ENCODE results near the gene ADGRE1.
"Not testable (repeated sequence)": the region's sequence is repeated elsewhere in the genome, so short reads cannot be mapped to it uniquely, and the experiment has no call there.

Gene ADGRE1

GRCh38 chr19:6887316-6887715, at the start of gene ADGRE1:
TSS of gene ADGRE1 (plus strand) at chr19:6887579. CDS start at chr19:6887609, 30 bp downstream.
- DNase-seq = no peak

DNA sequence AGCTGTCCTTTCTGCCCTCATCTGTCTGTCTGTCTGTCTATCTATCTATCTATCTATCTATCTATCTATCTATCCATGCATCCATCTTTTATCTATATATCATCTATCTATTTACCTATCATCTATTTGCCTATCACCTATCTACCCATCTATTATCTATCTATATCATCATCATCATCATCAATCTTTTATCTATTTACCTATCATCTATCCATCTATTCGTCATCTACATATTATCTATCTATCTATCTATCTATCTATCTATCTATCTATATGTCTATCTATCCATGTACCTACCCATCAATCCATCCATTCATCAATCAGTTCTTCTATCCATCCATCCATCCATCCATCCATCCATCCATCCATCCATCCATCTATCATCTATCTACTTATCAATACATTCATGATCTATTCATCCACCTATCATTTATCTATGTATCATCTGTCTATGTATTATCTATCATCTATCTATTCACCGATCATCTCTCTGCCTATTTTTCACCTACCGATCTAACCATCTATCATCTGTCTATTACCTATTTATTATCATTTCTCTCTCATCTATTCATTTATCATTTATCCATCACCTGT, 49.2 kb upstream of the ADGRE1 start:
- no peak for DNase-seq

- no peak for DNase-seq
Measured at GRCh38 chr19:6842871-6843607, 44.3 kb upstream of the ADGRE1 start.

DNA sequence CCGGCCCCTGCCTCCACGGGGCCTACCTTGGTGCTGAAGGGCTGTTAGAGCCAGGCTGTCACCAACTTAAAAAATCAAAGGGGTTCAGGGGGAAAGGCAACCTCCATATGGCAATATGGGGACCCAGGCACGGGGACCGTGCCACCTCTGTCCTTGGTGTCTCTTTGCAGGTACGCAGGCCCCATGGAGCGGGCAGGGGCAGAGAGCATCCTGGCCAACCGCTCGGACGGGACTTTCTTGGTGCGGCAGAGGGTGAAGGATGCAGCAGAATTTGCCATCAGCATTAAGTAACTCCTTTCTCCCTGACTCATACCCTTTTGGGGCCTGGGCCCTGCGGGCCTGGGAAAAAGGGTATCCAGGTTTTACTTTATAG, 39.6 kb upstream of the ADGRE1 start:
- DNase-seq = no peak

GRCh38 chr19:6848986-6849385, 38.4 kb upstream of the ADGRE1 start:
- DNase-seq = no peak

GRCh38 chr19:6849876-6850275, 37.5 kb upstream of the ADGRE1 start:
- DNase-seq = no peak

DNA sequence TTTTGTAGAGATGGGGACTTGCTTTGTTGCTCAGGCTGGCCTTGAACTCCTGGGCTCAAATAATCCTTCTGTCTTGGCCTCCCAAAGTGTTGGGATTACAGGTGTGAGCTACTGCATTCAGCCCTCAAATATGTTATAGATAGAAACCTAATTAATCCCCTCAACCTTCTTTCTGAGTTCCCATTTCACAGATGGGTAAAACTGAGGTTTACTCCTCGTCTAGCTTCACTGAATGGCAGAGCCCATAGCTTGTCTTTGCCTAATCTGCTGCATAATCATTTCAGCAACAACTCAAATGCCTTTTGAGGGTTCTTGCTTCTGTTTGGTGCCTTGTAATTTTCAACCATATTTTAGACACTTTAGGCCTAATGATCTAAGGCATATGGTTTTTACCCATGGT, 36.0 kb upstream of the ADGRE1 start:
- DNase-seq = no peak

GRCh38 chr19:6852001-6852400, 35.4 kb upstream of the ADGRE1 start:
- DNase-seq = no peak

GRCh38 chr19:6853868-6854267, 33.5 kb upstream of the ADGRE1 start:
- DNase-seq = no peak

- DNase-seq = no peak
Measured at GRCh38 chr19:6854758-6855157, 32.6 kb upstream of the ADGRE1 start.

DNA sequence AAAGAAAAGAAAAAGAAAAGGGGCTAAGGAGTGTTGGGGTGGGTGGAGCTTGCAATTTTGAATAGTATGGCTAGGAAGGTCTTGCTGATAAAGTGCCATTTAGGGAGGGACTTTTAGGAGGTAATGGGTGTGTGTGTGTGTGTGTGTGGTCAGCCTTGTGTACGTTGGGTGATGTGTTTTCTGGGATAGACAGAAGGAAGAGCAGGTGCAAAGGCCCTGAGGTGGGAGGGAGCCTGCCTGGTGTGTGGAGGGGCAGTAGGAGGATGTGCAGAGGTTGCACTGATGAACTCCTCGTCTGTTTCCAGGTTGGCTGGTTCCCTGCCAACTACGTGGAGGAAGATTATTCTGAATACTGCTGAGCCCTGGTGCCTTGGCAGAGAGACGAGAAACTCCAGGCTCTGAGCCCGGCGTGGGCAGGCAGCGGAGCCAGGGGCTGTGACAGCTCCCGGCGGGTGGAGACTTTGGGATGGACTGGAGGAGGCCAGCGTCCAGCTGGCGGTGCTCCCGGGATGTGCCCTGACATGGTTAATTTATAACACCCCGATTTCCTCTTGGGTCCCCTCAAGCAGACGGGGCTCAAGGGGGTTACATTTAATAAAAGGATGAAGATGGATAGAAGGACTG, 30.5 kb upstream of the ADGRE1 start:
- no peak for DNase-seq

DNA sequence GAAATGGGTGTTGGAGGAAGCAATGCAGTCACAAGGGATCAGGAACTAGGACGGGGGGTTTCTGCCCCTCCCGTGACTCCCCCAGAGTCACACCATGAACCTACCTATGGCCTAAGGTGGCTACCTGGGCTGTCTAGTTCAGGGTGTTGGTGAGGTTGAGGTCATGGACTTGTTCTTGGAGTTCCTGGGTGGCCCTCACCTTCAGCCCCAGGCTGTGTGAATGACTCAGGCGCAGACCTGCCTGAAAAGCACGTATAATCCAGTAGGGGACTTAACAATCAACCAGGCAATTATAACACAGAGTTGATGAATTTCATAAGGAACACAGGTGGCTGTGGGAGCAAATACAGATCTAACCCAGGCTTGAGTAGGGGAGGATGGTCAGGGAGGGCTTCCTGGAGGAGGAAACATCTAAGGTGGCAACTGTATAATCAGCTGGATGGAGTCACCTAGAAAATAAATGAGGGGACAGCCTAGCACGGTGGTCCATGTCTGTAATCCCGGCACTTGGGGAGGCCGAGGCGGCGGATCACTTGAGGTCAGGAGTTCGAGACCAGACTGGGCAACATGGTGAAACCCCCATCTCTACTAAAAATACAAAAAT, 25.6 kb upstream of the ADGRE1 start:
- DNase-seq = no peak

DNA sequence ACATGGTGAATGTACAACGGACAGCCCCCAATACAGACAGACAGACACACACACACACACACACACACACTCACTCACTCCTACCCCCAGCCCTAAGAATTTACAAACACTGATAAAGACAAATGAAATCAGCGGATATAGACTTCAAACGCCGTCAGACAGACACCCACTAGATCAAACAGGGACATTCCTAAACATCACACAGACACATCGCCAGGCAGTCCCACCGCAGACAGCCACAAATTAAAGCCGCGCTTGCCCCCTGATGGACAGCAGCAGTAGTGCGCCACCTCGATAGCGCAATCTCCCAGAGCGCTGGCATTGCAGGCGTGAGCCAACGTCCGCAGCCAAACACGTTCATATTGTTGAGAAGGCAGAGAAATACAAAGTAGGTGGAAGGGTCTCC, 24.7 kb upstream of the ADGRE1 start:
- peak; percentile 33 for DNase-seq

GRCh38 chr19:6864325-6864940, 22.9 kb upstream of the ADGRE1 start:
- DNase-seq = no peak

GRCh38 chr19:6865849-6866248, 21.5 kb upstream of the ADGRE1 start:
- DNase-seq = no peak

- DNase-seq = no peak
Measured at GRCh38 chr19:6866741-6867151, 20.6 kb upstream of the ADGRE1 start.

GRCh38 chr19:6868351-6868750, 19.0 kb upstream of the ADGRE1 start:
- no peak for DNase-seq

- not testable (repeated sequence) for DNase-seq
Measured at GRCh38 chr19:6869151-6869882, 18.1 kb upstream of the ADGRE1 start.

- DNase-seq = no peak
Measured at GRCh38 chr19:6873708-6874431, 13.5 kb upstream of the ADGRE1 start.

- no peak for DNase-seq
Measured at GRCh38 chr19:6875218-6875617, 12.2 kb upstream of the ADGRE1 start.

DNA sequence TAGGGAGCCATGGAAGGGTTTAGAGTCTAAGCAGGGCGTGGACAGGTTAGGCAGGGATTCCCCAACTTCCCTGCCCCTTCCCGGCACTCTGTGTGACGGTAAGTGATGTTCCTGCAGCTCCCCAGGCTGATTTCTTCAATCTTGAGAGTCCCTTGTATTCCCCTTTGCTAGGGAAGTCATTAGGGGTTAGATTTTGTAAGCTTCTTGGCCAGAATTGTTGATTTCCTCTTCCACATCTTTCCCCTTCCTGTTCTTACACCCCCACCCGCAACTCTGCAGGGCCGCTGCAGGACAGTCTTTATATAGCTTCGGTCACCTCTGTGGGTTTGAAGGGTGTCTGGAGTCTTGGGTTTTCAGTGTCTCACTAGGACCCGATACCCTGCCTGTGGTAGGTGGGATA, 10.6 kb upstream of the ADGRE1 start:
- DNase-seq = no peak

- no peak for DNase-seq
Measured at GRCh38 chr19:6877766-6878165, 9.6 kb upstream of the ADGRE1 start.
